Measurements from ENCODE around the gene USP6NL.

- TF ChIP-seq POLR2A (IDR thresholded peaks at IDR 0.05; ENCODE audit: low read depth, low read length): no peak
- TF ChIP-seq POLR2AphosphoS5 (IDR thresholded peaks at IDR 0.05; ENCODE audit: low read depth, low read length): no peak
- no peak for TF ChIP-seq TAF1 (IDR thresholded peaks at IDR 0.05; ENCODE audit: borderline replicate concordance, low read depth, low read length)
These were observed 186.8 kb downstream of the USP6NL start for GRCh38 chr10:11424456-11425295.

Measured in GM12892 (cell line).